ENCODE results near the gene GFRA1. TPM values are rescaled to one million over a fixed set of nuclear protein-coding genes. Genes with fewer than 3 reads are reported as not detected.

GFRA1 gene
- total and polyA plus RNA-seq, 10 donors, result 0.52 to 36.5 (median 4.5) TPM

- Histone ChIP-seq H3K36me3 (no peaks in the 10 kb centered on the region), H3K27me3 (replicated peaks in 1 of 7) (no peaks in the 10 kb centered on the region), H3K4me3 (no peak overlapping the region), H3K4me1 (no peaks in the 10 kb centered on the region), H3K27ac (no peak overlapping the region), H3K9me3 (peaks cover 0 to 4% (median 0%) of the 10 kb centered on the region in 8 donors)
- TF ChIP-seq POLR2A (IDR thresholded peaks at IDR 0.05) (no peak), POLR2AphosphoS5 (IDR thresholded peaks at IDR 0.05) (no peak), CTCF (IDR thresholded peaks at IDR 0.05 in 8 of 11, conservative IDR thresholded peaks at IDR 0.05 in 3 of 11) (no peak)
- no peak for DNase-seq
- intact Hi-C loops (cut with DNase I; ENCODE audit: low total_unique reads), result no loop called here
- 73 to 89% (median 86%) methylated on average over 18 of the region's 18 CpGs for WGBS, 5 donors
Observed at GRCh38 chr10:116163333-116164131, 109.5 kb downstream of the GFRA1 start.

- H3K27me3 ChIP-seq (replicated peaks in 1 of 7), result no peaks in the 10 kb centered on the region
- no peak overlapping the region for H3K27ac ChIP-seq
- no peaks in the 10 kb centered on the region for H3K36me3 ChIP-seq
- 69 to 90% (median 80%) methylated on average over 4 of the region's 4 CpGs for WGBS, 5 donors
- H3K4me3 ChIP-seq, result no peak overlapping the region
- intact Hi-C loops (cut with DNase I; ENCODE audit: low total_unique reads), result no loop called here
- TF ChIP-seq POLR2AphosphoS5 (IDR thresholded peaks at IDR 0.05) (no peak), POLR2A (IDR thresholded peaks at IDR 0.05) (no peak), CTCF (IDR thresholded peaks at IDR 0.05 in 8 of 11, conservative IDR thresholded peaks at IDR 0.05 in 3 of 11) (no peak)
- H3K4me1 ChIP-seq, result no peaks in the 10 kb centered on the region
- peaks cover 0 to 4% (median 0%) of the 10 kb centered on the region in 8 donors for H3K9me3 ChIP-seq
- DNase-seq, result no peak
Observed at GRCh38 chr10:116162851-116163250, 110.2 kb downstream of the GFRA1 start.

GRCh38 chr10:116160271-116160670 is 112.7 kb downstream of the GFRA1 start:
- WGBS, 5 donors, result 77 to 92% (median 79%) methylated on average over 2 of the region's 2 CpGs
- no peak overlapping the region for H3K4me3 ChIP-seq
- intact Hi-C loops (cut with DNase I; ENCODE audit: low total_unique reads), result no loop called here

More at GRCh38 chr10:116160271-116160670, 112.7 kb downstream of the GFRA1 start:
- Histone ChIP-seq H3K36me3 (no peaks in the 10 kb centered on the region), H3K27ac (no peak overlapping the region), H3K27me3 (replicated peaks in 1 of 7) (no peaks in the 10 kb centered on the region), H3K4me1 (no peaks in the 10 kb centered on the region), H3K9me3 (no peaks in the 10 kb centered on the region)
- TF ChIP-seq POLR2AphosphoS5 (IDR thresholded peaks at IDR 0.05) (no peak), POLR2A (IDR thresholded peaks at IDR 0.05) (no peak), CTCF (IDR thresholded peaks at IDR 0.05 in 8 of 11, conservative IDR thresholded peaks at IDR 0.05 in 3 of 11) (no peak)
- DNase-seq, result no peak

Data from spleen (tissue), 11 donors.